IMR-90 (cell line): Measurements from ENCODE around the gene NIPSNAP3A. TPM values are rescaled to one million over a fixed set of nuclear protein-coding genes. Genes with fewer than 3 reads are reported as not detected.

Experiments
- ATAC-seq: fragments of 200-7000 bp; cut with Tn5 transposase; 2 replicates; pipeline ENCODE4 v1.9.1; 2020; ENCODE audit warnings: low read depth, mild to moderate bottlenecking, moderate library complexity
- BruUV-seq: library from RNA; stranded (reverse); fragments of 400-500 nt; replicated peaks from 2 replicates; lab custom pipeline; 2021; lab: Mats Ljungman, UMichigan
- CTCF ChIA-PET: fragments of 300-600 bp; formaldehyde crosslinking; extraction: SDS; loops from one replicate; lab custom pipeline; 2021; ENCODE audit warnings: antibody characterized with exemption; lab: Yijun Ruan, JAX
- POLR2A ChIA-PET: fragments of 300-600 bp; sonication (Branson Sonifier 250); formaldehyde crosslinking; loops from one replicate; lab custom pipeline; 2022; ENCODE audit warnings: antibody characterized with exemption; ENCODE audit not compliant: unreplicated experiment; lab: Charles Lee
- DNase-seq: peaks from one replicate; pipeline ENCODE4 v3.0.0; 2013
- H2AFZ ChIP-seq: replicated peaks from 2 replicates; pipeline ENCODE3; 2013; ENCODE audit warnings: low read length, mild to moderate bottlenecking; ENCODE audit not compliant: poor library complexity
- H2AK5ac ChIP-seq: 2 replicates; pipeline ENCODE4 v1.6.1; 2013; ENCODE audit warnings: low read depth, low read length, inconsistent platforms
- H2AK9ac ChIP-seq: replicated peaks from 2 replicates; pipeline ENCODE3; 2013; ENCODE audit warnings: mild to moderate bottlenecking, low read depth, low read length, moderate library complexity; ENCODE audit not compliant: poor library complexity
- H2BK120ac ChIP-seq: 2 replicates; pipeline ENCODE4 v1.6.1; 2013; ENCODE audit warnings: low read depth, low read length, inconsistent platforms
- H2BK15ac ChIP-seq: 3 replicates; pipeline ENCODE4 v1.6.1; 2013; ENCODE audit warnings: low read depth, low read length, inconsistent platforms
- H2BK20ac ChIP-seq: 2 replicates; pipeline ENCODE4 v1.6.1; 2013; ENCODE audit warnings: low read depth, mild to moderate bottlenecking, inconsistent platforms, low read length, moderate library complexity
- H2BK5ac ChIP-seq: 2 replicates; pipeline ENCODE4 v1.6.1; 2013; ENCODE audit warnings: mild to moderate bottlenecking, low read depth, low read length, inconsistent platforms; ENCODE audit not compliant: poor library complexity, severe bottlenecking
- H3K14ac ChIP-seq: replicated peaks from 2 replicates; pipeline ENCODE4 v1.6.1; 2013; ENCODE audit warnings: low read depth, low read length, inconsistent platforms
- H3K18ac ChIP-seq: 2 replicates; pipeline ENCODE4 v1.6.1; 2013; ENCODE audit warnings: low read depth, low read length, control low read depth
- H3K23ac ChIP-seq: 2 replicates; pipeline ENCODE4 v1.6.1; 2013; ENCODE audit warnings: low read depth, low read length, inconsistent platforms
- H3K27ac ChIP-seq: 2 replicates; pipeline ENCODE4 v1.5.1; 2013; ENCODE audit warnings: mild to moderate bottlenecking, control low read depth, low read length; ENCODE audit not compliant: insufficient read depth
- H3K27me3 ChIP-seq: 2 replicates; pipeline ENCODE4 v1.6.1; 2013; ENCODE audit warnings: low read length; ENCODE audit not compliant: control insufficient read depth, insufficient read depth
- H3K36me3 ChIP-seq: 2 replicates; pipeline ENCODE4 v1.6.1; 2013; ENCODE audit warnings: low read length, mixed read lengths; ENCODE audit not compliant: control insufficient read depth, insufficient read depth
- H3K4ac ChIP-seq: 2 replicates; pipeline ENCODE4 v1.6.1; 2013; ENCODE audit warnings: low read depth, low read length, inconsistent platforms
- H3K4me1 ChIP-seq: 2 replicates; pipeline ENCODE4 v1.6.1; 2013; ENCODE audit warnings: low read length, mixed read lengths; ENCODE audit not compliant: control insufficient read depth, insufficient read depth
- H3K4me2 ChIP-seq: 2 replicates; pipeline ENCODE4 v1.6.1; 2013; ENCODE audit warnings: low read depth, mild to moderate bottlenecking, control low read depth, low read length, moderate library complexity
- H3K4me3 ChIP-seq: 2 replicates; pipeline ENCODE4 v1.5.1; 2013; ENCODE audit warnings: low read depth, mild to moderate bottlenecking, control low read depth, low read length, moderate library complexity; ENCODE audit not compliant: insufficient read depth
- H3K56ac ChIP-seq: 2 replicates; pipeline ENCODE4 v1.6.1; 2013; ENCODE audit warnings: low read length, inconsistent platforms; ENCODE audit not compliant: insufficient read depth; ENCODE audit errors: extremely low read depth
- H3K79me1 ChIP-seq, 2 experiments: 2 replicates each; pipeline ENCODE4 v1.6.1; 2013; ENCODE audit warnings: low read length in 2 of 2, inconsistent platforms in 1 of 2, low read depth in 1 of 2
- H3K9ac ChIP-seq: 2 replicates; pipeline ENCODE4 v1.6.1; 2013; ENCODE audit warnings: low read depth, low read length, control low read depth
- H3K9me1 ChIP-seq: 2 replicates; pipeline ENCODE4 v1.6.1; 2013; ENCODE audit warnings: low read length, inconsistent platforms; ENCODE audit not compliant: insufficient read depth
- H3K9me3 ChIP-seq: 2 replicates; pipeline ENCODE4 v1.6.1; 2013; ENCODE audit warnings: low read length; ENCODE audit not compliant: control insufficient read depth, insufficient read depth
- H4K20me1 ChIP-seq: 2 replicates; pipeline ENCODE4 v1.6.1; 2013; ENCODE audit warnings: low read length, inconsistent platforms; ENCODE audit not compliant: insufficient read depth
- H4K5ac ChIP-seq: 2 replicates; pipeline ENCODE4 v1.6.1; 2013; ENCODE audit warnings: mild to moderate bottlenecking, low read depth, low read length, control low read depth
- H4K8ac ChIP-seq, 2 experiments: 2 replicates each; pipeline ENCODE4 v1.6.1; 2013; ENCODE audit warnings: low read depth in 2 of 2, low read length in 2 of 2, control low read depth in 1 of 2, inconsistent platforms in 1 of 2
- H4K91ac ChIP-seq: 2 replicates; pipeline ENCODE4 v1.6.1; 2013; ENCODE audit warnings: low read depth, low read length, inconsistent platforms; ENCODE audit not compliant: insufficient read depth
- MAFK ChIP-seq: IDR thresholded peaks from 2 replicates; pipeline ENCODE4 v1.6.1; 2012; ENCODE audit warnings: low read depth, low read length, improper control_type of control experiment
- NFE2L2 ChIP-seq: fragments of 150-350 bp; IDR thresholded peaks from 2 replicates; pipeline ENCODE4 v1.6.1; 2016; ENCODE audit warnings: low read depth, mild to moderate bottlenecking, low read length
- dilution Hi-C: fragments of 300-500 bp; cut with HindIII; formaldehyde crosslinking; loops from one replicate; pipeline ENCODE4 v1.14.3; 2018; ENCODE audit warnings: low sequenced_read_pairs; ENCODE audit not compliant: unreplicated experiment
- in situ Hi-C: fragments of 300-500 bp; cut with MboI; formaldehyde crosslinking; loops from 3 replicates; pipeline ENCODE4 v1.14.3; 2019; ENCODE audit warnings: low sequenced_read_pairs, inconsistent platforms, mixed read lengths
- intact Hi-C: fragments of 100-400 bp; cut with micrococcal nuclease; formaldehyde crosslinking; loops from 2 replicates; pipeline ENCODE4 v1.10.0; 2022
- polyA plus RNA-seq, 3 experiments: library from polyadenylated mRNA; depleted of rRNA; stranded (reverse); fragments of >200 nt; gene quantifications; 2 replicates each; pipeline ENCODE4 v1.2.3, GENCODE V29; 2012; ENCODE audit warnings: low replicate concordance in 1 of 3
- total RNA-seq: library from RNA; depleted of rRNA; stranded (reverse); fragments of >200 nt; gene quantifications from 2 replicates; pipeline ENCODE4 v1.2.3, GENCODE V29; 2012

Gene NIPSNAP3A
- total and polyA plus RNA-seq, 2 of the 4 experiments (the other 2 are of a cell fraction) = 21.4 to 32.1 TPM

DNA sequence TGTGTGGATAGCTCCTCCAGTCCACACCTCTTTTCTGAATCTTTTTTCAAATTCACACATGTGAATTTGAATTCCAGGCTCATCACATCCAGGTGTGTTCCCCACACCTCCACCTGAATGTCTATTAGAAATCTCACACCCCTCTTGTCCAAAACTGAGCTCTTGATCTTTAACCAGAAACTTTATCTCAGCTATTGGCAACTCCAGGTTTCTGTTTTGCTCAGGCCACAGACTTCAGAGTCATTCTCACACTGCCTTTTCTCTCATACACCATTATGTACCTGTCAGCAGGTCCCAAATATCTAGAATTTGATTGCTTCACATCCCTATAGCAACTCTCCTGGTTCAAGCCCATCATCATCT lies 28.1 kb downstream of the NIPSNAP3A start:
- Histone ChIP-seq H3K4me3 (no peak overlapping the region), H3K4me1 (no peaks in the 10 kb centered on the region), H2BK5ac (no peak overlapping the region), H3K14ac (no peak overlapping the region), H3K18ac (no peak overlapping the region), H3K9ac (no peak overlapping the region), H3K27ac (no peak overlapping the region), H3K23ac (no peak overlapping the region), H4K8ac (no peak overlapping the region), H3K36me3 (peaks cover 3% of the 10 kb centered on the region; the same call in 1 of the 2 replicates), H2BK15ac (no peak overlapping the region), H3K9me3 (no peaks in the 10 kb centered on the region), H2AFZ (no peak overlapping the region), H3K79me1 (no peaks in the 10 kb centered on the region), H3K27me3 (no peaks in the 10 kb centered on the region), H3K9me1 (no peaks in the 10 kb centered on the region), H4K20me1 (no peaks in the 10 kb centered on the region), H2AK5ac (no peak overlapping the region), H4K5ac (no peak overlapping the region), H2BK120ac (no peak overlapping the region), H3K4me2 (no peak overlapping the region), H3K56ac (no peak overlapping the region), H2BK20ac (no peak overlapping the region), H4K91ac (no peak overlapping the region), H2AK9ac (no peak overlapping the region), H3K4ac (no peak overlapping the region)
- ChIA-PET POLR2A (no interaction called here), CTCF (no interaction called here)
- dilution Hi-C loops = no loop called here
- intact Hi-C loops = no loop called here
- TF ChIP-seq NFE2L2 (no peak), MAFK (no peak)
- in situ Hi-C loops = no loop called here
- DNase-seq (no peak), ATAC-seq (no peak)
- BruUV-seq = no TSS peak
